Prostate gland (tissue), 1 donor: ENCODE measurements around the gene USP38.

Experiments used
- POLR2A ChIP-seq: fragments of 450-650 bp; IDR thresholded peaks from one replicate; pipeline ENCODE4 v1.6.1; 2016; ENCODE audit warnings: antibody characterized with exemption, mild to moderate bottlenecking
- POLR2AphosphoS5 ChIP-seq: sonication (generic); formaldehyde crosslinking; IDR thresholded peaks from one replicate; pipeline ENCODE4 v1.6.1; 2017; ENCODE audit warnings: antibody characterized with exemption

GRCh38 chr4:143243041-143243440 lies 58.3 kb downstream of the USP38 start:
- TF ChIP-seq POLR2AphosphoS5 (no peak), POLR2A (no peak)
